ENCODE results near the gene SPO11. TPM values are rescaled to one million over a fixed set of nuclear protein-coding genes. Genes with fewer than 3 reads are reported as not detected.

Gene SPO11
- total and polyA plus RNA-seq, 2 of the 8 experiments (the other 6 are each of a cell fraction or from before 2014, with no cell fraction given) = not detected

GRCh38 chr20:57290178-57290484 is 39.5 kb upstream of the SPO11 start:
- Histone ChIP-seq H3K9me3 (ENCODE audit: insufficient read depth in 2 of 2, low read depth in 1 of 2, low read length in 1 of 2) (no peaks in the 10 kb centered on the region), H3K14ac (ENCODE audit: insufficient read length) (no peak overlapping the region), H2BK12ac (ENCODE audit: low read depth, low read length) (no peak overlapping the region), H2BK5ac (ENCODE audit: low read depth, low read length) (no peak overlapping the region), H3K4me2 (ENCODE audit: insufficient read depth in 1 of 2, low read depth in 2 of 2, low read length in 2 of 2) (no peak overlapping the region), H3K18ac (ENCODE audit: extremely low read depth, low read length) (no peak overlapping the region), H3K79me1 (ENCODE audit: low read depth, low read length) (no peaks in the 10 kb centered on the region), H2AFZ (ENCODE audit: low read length) (no peak overlapping the region), H3K27me3 (replicated peaks in 1 of 4; ENCODE audit: control insufficient read depth in 3 of 4, extremely low read depth in 1 of 4, insufficient read depth in 3 of 4, low read length in 3 of 4) (no peaks in the 10 kb centered on the region; a peak in 1 of 7 replicates), H3K9ac (replicated peaks in 1 of 4; ENCODE audit: extremely low read depth in 1 of 4, low read depth in 3 of 4, low read length in 3 of 4) (no peak overlapping the region), H4K5ac (ENCODE audit: insufficient read length, low read depth, low read length) (no peak overlapping the region), H3K23me2 (ENCODE audit: low read depth, low read length) (no peaks in the 10 kb centered on the region), H3K27ac (ENCODE audit: low read depth, low read length) (no peak overlapping the region), H2BK15ac (ENCODE audit: low read length) (no peak overlapping the region), H4K20me1 (replicated peaks in 1 of 2; ENCODE audit: control insufficient read depth in 1 of 2, insufficient read depth in 2 of 2, low read length in 2 of 2) (no peaks in the 10 kb centered on the region), H3K4me1 (replicated peaks in 1 of 4; ENCODE audit: control insufficient read depth in 3 of 4, insufficient read depth in 4 of 4, low read length in 3 of 4) (peaks cover 0 to 14% (median 3%) of the 10 kb centered on the region in 4 experiments; a peak in 4 of 7 replicates), H4K8ac (ENCODE audit: extremely low read depth, insufficient read depth, low read length) (no peak overlapping the region; the same call in 1 of the 2 replicates), H2AK5ac (ENCODE audit: low read depth, low read length) (no peak overlapping the region), H3K4me3 (ENCODE audit: extremely low read depth in 1 of 4, insufficient read depth in 2 of 4, low read depth in 3 of 4, low read length in 4 of 4) (no peak overlapping the region), H3K4ac (replicated peaks; ENCODE audit: insufficient read length, low read depth, low read length) (no peak overlapping the region), H2BK120ac (replicated peaks; ENCODE audit: low read depth, low read length) (no peak overlapping the region), H3K56ac (replicated peaks; ENCODE audit: insufficient read length, low read depth, low read length) (no peak overlapping the region), H3K79me2 (ENCODE audit: control insufficient read depth in 1 of 2, insufficient read depth in 2 of 2, low read length in 2 of 2) (no peaks in the 10 kb centered on the region), H2BK20ac (ENCODE audit: low read length) (no peak overlapping the region), H3K36me3 (ENCODE audit: control insufficient read depth in 2 of 4, insufficient read depth in 4 of 4, low read length in 3 of 4) (no peaks in the 10 kb centered on the region), H3K23ac (ENCODE audit: insufficient read length) (no peak overlapping the region), H4K91ac (replicated peaks; ENCODE audit: insufficient read length, low read length) (no peak overlapping the region)
- no peak for DNase-seq (ENCODE audit: low read depth in 1 of 2, low spot score in 2 of 2)
- no peak for TF ChIP-seq FOSL1 (IDR thresholded peaks at IDR 0.05; ENCODE audit: insufficient read depth, low read depth, low read length)
- TF ChIP-seq BCL11A (IDR thresholded peaks at IDR 0.05; ENCODE audit: low read depth in 2 of 2, low read length in 2 of 2) = no peak
- no peak for TF ChIP-seq TAF1 (IDR thresholded peaks at IDR 0.05; ENCODE audit: low read depth, low read length)
- no peak for TF ChIP-seq SP2 (IDR thresholded peaks at IDR 0.05; ENCODE audit: low read length)
- no peak for TF ChIP-seq JUND (IDR thresholded peaks at IDR 0.05; ENCODE audit: low read length)
- no peak for TF ChIP-seq SP4 (IDR thresholded peaks at IDR 0.05; ENCODE audit: low read length)
- no peak for FAIRE-seq
- ChIA-PET POLR2A (ENCODE audit: partially characterized antibody) (no interaction called here), CTCF (ENCODE audit: partially characterized antibody) (interaction anchor here (1.0 to 4.0 kb wide), 17 partner anchors 7 to 199 kb away, joined by 3 to 19 read pairs (median 6); partner anchors contain the start of genes BMP7 and SPO11)
- WGBS, 2 experiments (ENCODE audit: extremely low coverage in 1 of 2, insufficient coverage in 1 of 2, insufficient read length in 1 of 2, insufficient replicate concordance in 2 of 2, low coverage in 1 of 2, low lambda C conversion rate in 2 of 2, missing lambda C conversion rate in 1 of 2) = 83% methylated on average over 5 of the region's 5 CpGs; no CpG with 5 or more reads in 1 of the 2 experiments

All from H1 (cell line).